K562 (cell line): ENCODE measurements around the gene EML2. TPM values are rescaled to one million over a fixed set of nuclear protein-coding genes. Genes with fewer than 3 reads are reported as not detected.

Experiments
- ASH1L ChIP-seq: fragments of 450-650 bp; IDR thresholded peaks from 2 replicates; pipeline ENCODE4 v1.6.1; 2018; ENCODE audit warnings: borderline replicate concordance, mild to moderate bottlenecking, low read depth; ENCODE audit not compliant: partially characterized antibody
- BDP1 ChIP-seq: IDR thresholded peaks from 3 replicates; pipeline ENCODE4 v1.6.1; 2011; ENCODE audit not compliant: insufficient read length, insufficient read depth
- CTBP1 ChIP-seq: fragments of 450-650 bp; IDR thresholded peaks from 2 replicates; pipeline ENCODE4 v1.6.1; 2016; ENCODE audit warnings: borderline replicate concordance
- FOS ChIP-seq: IDR thresholded peaks from 3 replicates; pipeline ENCODE4 v1.6.1; 2011; ENCODE audit not compliant: insufficient read length; ENCODE audit errors: extremely low read depth
- HMG20B ChIP-seq: fragments of 250-450 bp; sonication (Bioruptor Pico); IDR thresholded peaks from 2 replicates; pipeline ENCODE4 v1.5.0; 2021; ENCODE audit warnings: mild to moderate bottlenecking
- MEF2D ChIP-seq: conservative IDR thresholded peaks from 2 replicates; pipeline ENCODE4 v1.6.1; 2016; ENCODE audit warnings: low read depth, missing genetic modification characterization, missing compliant biosample characterization
- MYC ChIP-seq, 2 experiments: fragments of 250-450 bp in 1 of 2; sonication (Bioruptor Pico) in 1 of 2; IDR thresholded peaks; 2 replicates each; pipeline versions ENCODE4 v1.5.1 to v1.6.1; 2012 to 2021; ENCODE audit warnings: low read depth in 2 of 2, borderline replicate concordance in 1 of 2, improper control_type of control experiment in 1 of 2, low read length in 1 of 2, mild to moderate bottlenecking in 1 of 2, moderate library complexity in 1 of 2
- NBN ChIP-seq: fragments of 450-650 bp; IDR thresholded peaks from 2 replicates; pipeline ENCODE4 v1.6.1; 2016; ENCODE audit warnings: low read depth, mild to moderate bottlenecking
- NR3C1 ChIP-seq: sonication (generic); formaldehyde crosslinking; IDR thresholded peaks from 2 replicates; pipeline ENCODE4 v1.8.1; 2022; ENCODE audit warnings: missing genetic modification reagents
- PHTF2 ChIP-seq: fragments of 250-450 bp; sonication (Bioruptor Pico); IDR thresholded peaks from 2 replicates; pipeline ENCODE4 v1.5.0; 2021; ENCODE audit warnings: mild to moderate bottlenecking
- POLR2G ChIP-seq: fragments of 200-400 bp; formaldehyde crosslinking; IDR thresholded peaks from 2 replicates; pipeline ENCODE4 v1.6.1; 2017; ENCODE audit warnings: low read depth, mild to moderate bottlenecking, antibody characterized with exemption, low read length, moderate library complexity
- SIN3B ChIP-seq: fragments of 450-650 bp; IDR thresholded peaks from 2 replicates; pipeline ENCODE4 v1.6.1; 2017; ENCODE audit warnings: low read depth, mild to moderate bottlenecking, moderate library complexity
- SMARCA5 ChIP-seq: fragments of 450-650 bp; IDR thresholded peaks from 2 replicates; pipeline ENCODE4 v1.6.1; 2016
- TCF3 ChIP-seq: sonication (generic); formaldehyde crosslinking; IDR thresholded peaks from 2 replicates; pipeline ENCODE4 v1.4.0; 2020; ENCODE audit warnings: mild to moderate bottlenecking, missing genetic modification reagents
- TCF7L2 ChIP-seq: fragments of 150-350 bp; IDR thresholded peaks from 2 replicates; pipeline ENCODE4 v1.6.1; 2016; ENCODE audit warnings: low read depth, mild to moderate bottlenecking, low read length, moderate library complexity
- TEAD1 ChIP-seq, 2 experiments: fragments of 450-650 bp in 1 of 2; sonication (generic) in 1 of 2; formaldehyde crosslinking; IDR thresholded peaks; 2 replicates each; pipeline versions ENCODE4 v1.4.0 to v1.8.0; 2020 to 2022; ENCODE audit warnings: mild to moderate bottlenecking in 2 of 2, missing genetic modification reagents in 1 of 2
- TGIF2 ChIP-seq: sonication (generic); formaldehyde crosslinking; IDR thresholded peaks from 2 replicates; pipeline ENCODE4 v1.8.1; 2022; ENCODE audit warnings: mild to moderate bottlenecking, missing genetic modification reagents, moderate library complexity
- TSC22D4 ChIP-seq: fragments of 450-650 bp; IDR thresholded peaks from 2 replicates; pipeline ENCODE4 v1.6.1; 2016; ENCODE audit warnings: missing genetic modification characterization, missing biosample characterization, control low read depth
- ZC3H11A ChIP-seq: IDR thresholded peaks from 2 replicates; pipeline ENCODE4 v1.6.1; 2012; ENCODE audit warnings: low read depth, low read length, improper control_type of control experiment
- ZNF12 ChIP-seq: sonication (generic); formaldehyde crosslinking; IDR thresholded peaks from 2 replicates; pipeline ENCODE4 v1.4.0; 2020; ENCODE audit warnings: mild to moderate bottlenecking, missing genetic modification reagents
- polyA plus RNA-seq, 8 experiments: library from polyadenylated mRNA; depleted of rRNA in 4 of 8; stranded (reverse) in 5 of 8; unstranded in 3 of 8; fragments of >200 nt; fragmentation: Nextera tagmentation in 2 of 8; fragmentation: Illumina TruSeq in 1 of 8; extraction: Ambion mirVana in 2 of 8; extraction: Trizol in 1 of 8; gene quantifications; 2 replicates each; pipeline versions ENCODE4 v1.2.1 to v1.2.3, GENCODE V29; 2011 to 2014; ENCODE audit warnings: inconsistent platforms in 1 of 8, missing spikeins in 1 of 8
- total RNA-seq, 7 experiments: library from RNA; depleted of rRNA in 6 of 7; stranded (reverse); fragments of >200 nt in 6 of 7; fragmentation: Illumina TruSeq in 2 of 7; extraction: Trizol in 2 of 7; gene quantifications; 2 replicates each; pipeline versions ENCODE4 v1.2.1 to v1.2.3, GENCODE V29; 2011 to 2021; ENCODE audit warnings: low replicate concordance in 1 of 7
- TF ChIP-seq, protein P1 (sequence below): sonication (generic); formaldehyde crosslinking; IDR thresholded peaks from 2 replicates; pipeline ENCODE4 v1.9.0; 2022; ENCODE audit warnings: mild to moderate bottlenecking, missing genetic modification reagents
- TF ChIP-seq, protein P2 (sequence below), 2 experiments: fragments of 450-650 bp; IDR thresholded peaks; 2 replicates each; pipeline ENCODE4 v1.6.1; 2018; ENCODE audit warnings: mild to moderate bottlenecking in 2 of 2, low read depth in 1 of 2; ENCODE audit not compliant: partially characterized antibody in 2 of 2
- TF ChIP-seq, protein P3 (sequence below): fragments of 200-800 bp; sonication (Bioruptor generic); IDR thresholded peaks from 2 replicates; pipeline ENCODE4 v1.6.1; 2017; ENCODE audit warnings: missing genetic modification characterization, missing compliant biosample characterization

EML2 gene
- total and polyA plus RNA-seq, 9 of the 15 experiments (the other 6 are each of a cell fraction or from before 2014, with no cell fraction given): 2.6 to 69.6 (median 24.8) TPM

DNA sequence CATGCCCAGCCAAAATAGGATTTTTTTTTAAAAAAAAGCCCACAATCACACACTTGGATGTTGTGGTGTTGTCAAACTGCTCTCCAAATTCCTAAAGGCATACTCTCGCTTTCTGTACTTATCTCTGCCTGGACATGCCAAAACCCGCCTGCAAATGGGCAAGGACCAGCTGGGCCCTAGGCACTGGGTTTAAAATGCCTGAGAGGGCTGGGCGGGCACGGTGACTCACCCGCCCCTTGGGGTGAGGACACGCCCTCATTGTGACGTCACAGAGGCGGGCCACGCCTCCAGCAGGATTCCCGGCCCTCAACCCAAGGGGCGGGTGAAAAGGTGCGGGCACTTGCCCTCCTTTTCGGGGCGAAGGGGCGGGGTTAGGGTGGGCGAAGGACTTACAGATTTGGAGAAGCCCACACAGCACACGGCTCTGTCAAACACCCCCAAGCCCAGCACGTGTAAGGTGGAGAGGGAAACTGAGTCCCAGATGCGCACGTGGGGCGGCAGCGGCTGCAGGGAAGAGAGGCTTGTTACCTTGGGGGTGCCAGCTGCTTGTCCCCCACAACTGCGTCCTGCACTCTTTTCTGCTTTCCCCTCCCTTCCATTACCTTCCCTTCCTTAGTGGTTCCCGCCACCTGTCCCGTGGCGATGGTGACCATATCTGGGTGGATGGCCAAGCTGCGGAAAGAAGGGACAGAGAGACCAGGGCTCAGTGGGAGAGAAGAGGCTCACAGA is 6.6 kb downstream of the EML2 start (continued):
- TF ChIP-seq TCF7L2 (no peak), NBN (peak; percentile 95), SMARCA5 (no peak), POLR2G (peak; percentile 48; the same call in 1 of the 2 replicates), NR3C1 (CRISPR knock-in tag) (no peak), MEF2D (tag) (no peak), FOS (peak; percentile 15), SIN3B (no peak), TEAD1 (CRISPR knock-in tag; IDR thresholded peaks at IDR 0.05) (no peak), MYC (IDR thresholded peaks at IDR 0.05; ENCODE audit: low read depth, low read length) (0 out of 2 replicates have a peak, but pooled peaks have one; percentile 13), MYC (CRISPR knock-in tag; IDR thresholded peaks at IDR 0.05; ENCODE audit: borderline replicate concordance, low read depth) (no peak), BDP1 (no peak), ZC3H11A (no peak), HMG20B (CRISPR knock-in tag) (no peak), TCF3 (no peak), PHTF2 (CRISPR knock-in tag) (no peak), TGIF2 (CRISPR knock-in tag) (no peak), ASH1L (no peak), ZNF12 (CRISPR knock-in tag) (no peak), TSC22D4 (tag) (no peak), CTBP1 (no peak)
- TF ChIP-seq, protein P1, sequence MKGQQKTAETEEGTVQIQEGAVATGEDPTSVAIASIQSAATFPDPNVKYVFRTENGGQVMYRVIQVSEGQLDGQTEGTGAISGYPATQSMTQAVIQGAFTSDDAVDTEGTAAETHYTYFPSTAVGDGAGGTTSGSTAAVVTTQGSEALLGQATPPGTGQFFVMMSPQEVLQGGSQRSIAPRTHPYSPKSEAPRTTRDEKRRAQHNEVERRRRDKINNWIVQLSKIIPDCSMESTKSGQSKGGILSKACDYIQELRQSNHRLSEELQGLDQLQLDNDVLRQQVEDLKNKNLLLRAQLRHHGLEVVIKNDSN (CRISPR knock-in tag): no peak; the same call in 1 of the 2 replicates
- TF ChIP-seq, protein P2, sequence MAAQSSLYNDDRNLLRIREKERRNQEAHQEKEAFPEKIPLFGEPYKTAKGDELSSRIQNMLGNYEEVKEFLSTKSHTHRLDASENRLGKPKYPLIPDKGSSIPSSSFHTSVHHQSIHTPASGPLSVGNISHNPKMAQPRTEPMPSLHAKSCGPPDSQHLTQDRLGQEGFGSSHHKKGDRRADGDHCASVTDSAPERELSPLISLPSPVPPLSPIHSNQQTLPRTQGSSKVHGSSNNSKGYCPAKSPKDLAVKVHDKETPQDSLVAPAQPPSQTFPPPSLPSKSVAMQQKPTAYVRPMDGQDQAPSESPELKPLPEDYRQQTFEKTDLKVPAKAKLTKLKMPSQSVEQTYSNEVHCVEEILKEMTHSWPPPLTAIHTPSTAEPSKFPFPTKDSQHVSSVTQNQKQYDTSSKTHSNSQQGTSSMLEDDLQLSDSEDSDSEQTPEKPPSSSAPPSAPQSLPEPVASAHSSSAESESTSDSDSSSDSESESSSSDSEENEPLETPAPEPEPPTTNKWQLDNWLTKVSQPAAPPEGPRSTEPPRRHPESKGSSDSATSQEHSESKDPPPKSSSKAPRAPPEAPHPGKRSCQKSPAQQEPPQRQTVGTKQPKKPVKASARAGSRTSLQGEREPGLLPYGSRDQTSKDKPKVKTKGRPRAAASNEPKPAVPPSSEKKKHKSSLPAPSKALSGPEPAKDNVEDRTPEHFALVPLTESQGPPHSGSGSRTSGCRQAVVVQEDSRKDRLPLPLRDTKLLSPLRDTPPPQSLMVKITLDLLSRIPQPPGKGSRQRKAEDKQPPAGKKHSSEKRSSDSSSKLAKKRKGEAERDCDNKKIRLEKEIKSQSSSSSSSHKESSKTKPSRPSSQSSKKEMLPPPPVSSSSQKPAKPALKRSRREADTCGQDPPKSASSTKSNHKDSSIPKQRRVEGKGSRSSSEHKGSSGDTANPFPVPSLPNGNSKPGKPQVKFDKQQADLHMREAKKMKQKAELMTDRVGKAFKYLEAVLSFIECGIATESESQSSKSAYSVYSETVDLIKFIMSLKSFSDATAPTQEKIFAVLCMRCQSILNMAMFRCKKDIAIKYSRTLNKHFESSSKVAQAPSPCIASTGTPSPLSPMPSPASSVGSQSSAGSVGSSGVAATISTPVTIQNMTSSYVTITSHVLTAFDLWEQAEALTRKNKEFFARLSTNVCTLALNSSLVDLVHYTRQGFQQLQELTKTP (IDR thresholded peaks at IDR 0.05; ENCODE audit: low read depth in 1 of 2, partially characterized antibody in 2 of 2): no peak
- TF ChIP-seq, protein P3, sequence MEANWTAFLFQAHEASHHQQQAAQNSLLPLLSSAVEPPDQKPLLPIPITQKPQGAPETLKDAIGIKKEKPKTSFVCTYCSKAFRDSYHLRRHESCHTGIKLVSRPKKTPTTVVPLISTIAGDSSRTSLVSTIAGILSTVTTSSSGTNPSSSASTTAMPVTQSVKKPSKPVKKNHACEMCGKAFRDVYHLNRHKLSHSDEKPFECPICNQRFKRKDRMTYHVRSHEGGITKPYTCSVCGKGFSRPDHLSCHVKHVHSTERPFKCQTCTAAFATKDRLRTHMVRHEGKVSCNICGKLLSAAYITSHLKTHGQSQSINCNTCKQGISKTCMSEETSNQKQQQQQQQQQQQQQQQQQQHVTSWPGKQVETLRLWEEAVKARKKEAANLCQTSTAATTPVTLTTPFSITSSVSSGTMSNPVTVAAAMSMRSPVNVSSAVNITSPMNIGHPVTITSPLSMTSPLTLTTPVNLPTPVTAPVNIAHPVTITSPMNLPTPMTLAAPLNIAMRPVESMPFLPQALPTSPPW (CRISPR knock-in tag): peak; percentile 56; the same call in 1 of the 2 replicates
